K562 (cell line): ENCODE results near the gene ANK3. TPM values are rescaled to one million over a fixed set of nuclear protein-coding genes. Genes with fewer than 3 reads are reported as not detected.

Experiments
- FOXM1 ChIP-seq, 2 experiments: fragments of 450-650 bp in 1 of 2; sonication (generic) in 1 of 2; formaldehyde crosslinking in 1 of 2; IDR thresholded peaks; 2 replicates each; pipeline versions ENCODE4 v1.6.1 to v1.9.0; 2017 to 2022; ENCODE audit warnings: low read depth in 2 of 2, mild to moderate bottlenecking in 2 of 2, missing genetic modification reagents in 1 of 2, moderate library complexity in 1 of 2
- HINFP ChIP-seq: fragments of 450-650 bp; conservative IDR thresholded peaks from 2 replicates; pipeline ENCODE4 v1.6.1; 2016; ENCODE audit warnings: missing genetic modification characterization, low read depth, mild to moderate bottlenecking, control low read depth, missing compliant biosample characterization
- MITF ChIP-seq: IDR thresholded peaks from 2 replicates; pipeline ENCODE4 v1.6.1; 2014; ENCODE audit warnings: antibody characterized with exemption
- ZNF639 ChIP-seq, 2 experiments: fragments of 200-800 bp in 1 of 2; sonication (Bioruptor generic) in 1 of 2; sonication (generic) in 1 of 2; formaldehyde crosslinking in 1 of 2; IDR thresholded peaks in 1 of 2; conservative IDR thresholded peaks in 1 of 2; 2 replicates each; pipeline versions ENCODE4 v1.5.0 to v1.6.1; 2016 to 2020; ENCODE audit warnings: missing compliant biosample characterization in 1 of 2, missing genetic modification characterization in 1 of 2, missing genetic modification reagents in 1 of 2
- ZNF75A ChIP-seq: fragments of 450-650 bp; formaldehyde crosslinking; IDR thresholded peaks from 2 replicates; pipeline ENCODE4 v1.4.0; 2020; ENCODE audit warnings: mild to moderate bottlenecking
- polyA plus RNA-seq, 8 experiments: library from polyadenylated mRNA; depleted of rRNA in 4 of 8; stranded (reverse) in 5 of 8; unstranded in 3 of 8; fragments of >200 nt; fragmentation: Nextera tagmentation in 2 of 8; fragmentation: Illumina TruSeq in 1 of 8; extraction: Ambion mirVana in 2 of 8; extraction: Trizol in 1 of 8; gene quantifications; 2 replicates each; pipeline versions ENCODE4 v1.2.1 to v1.2.3, GENCODE V29; 2011 to 2014; ENCODE audit warnings: inconsistent platforms in 1 of 8, missing spikeins in 1 of 8
- total RNA-seq, 7 experiments: library from RNA; depleted of rRNA in 6 of 7; stranded (reverse); fragments of >200 nt in 6 of 7; fragmentation: Illumina TruSeq in 2 of 7; extraction: Trizol in 2 of 7; gene quantifications; 2 replicates each; pipeline versions ENCODE4 v1.2.1 to v1.2.3, GENCODE V29; 2011 to 2021; ENCODE audit warnings: low replicate concordance in 1 of 7

ANK3 gene
- total and polyA plus RNA-seq, 9 of the 15 experiments (the other 6 are each of a cell fraction or from before 2014, with no cell fraction given), result 10.0 to 32.3 (median 17.9) TPM

- TF ChIP-seq MITF (no peak), HINFP (tag) (no peak), FOXM1 (IDR thresholded peaks at IDR 0.05; ENCODE audit: low read depth) (no peak), FOXM1 (CRISPR knock-in tag; IDR thresholded peaks at IDR 0.05; ENCODE audit: low read depth) (no peak), ZNF75A (CRISPR knock-in tag) (no peak), ZNF639 (CRISPR knock-in tag; conservative IDR thresholded peaks at IDR 0.05 in 1 of 2, IDR thresholded peaks at IDR 0.05 in 1 of 2) (no peak)
These were observed 220.6 kb downstream of the ANK3 start (continued) for GRCh38 chr10:60169111-60169510.
